ENCODE data around the gene CKAP4. TPM values are rescaled to one million over a fixed set of nuclear protein-coding genes. Genes with fewer than 3 reads are reported as not detected.
A peak's percentile ranks its signal among the peaks of the same experiment; 100 is the strongest.

CKAP4 gene
- total and polyA plus RNA-seq, 12 donors: 12.9 to 63.2 (median 45.5) TPM

- no peaks in the 10 kb centered on the region for H3K27me3 ChIP-seq
- peak; percentile 93 to 97 (median 95) for TF ChIP-seq CTCF (IDR thresholded peaks at IDR 0.05)
- ATAC-seq (peak; percentile 59 to 86 (median 74)), DNase-seq (peak; percentile 60 to 68)
- peaks cover 0 to 4% (median 0%) of the 10 kb centered on the region in 11 donors for H3K9me3 ChIP-seq
- H3K27ac ChIP-seq: peak overlapping the region in 1 of 10 donors; percentile 24
- intact Hi-C loops (cut with DNase I): loop anchor here (2.0 to 10.0 kb wide), 5 partner anchors 61 to 803 kb away; partner anchors contain the start of gene NUAK1 (in 1 of the 10)
- H3K4me1 ChIP-seq: peaks cover 0 to 22% (median 7%) of the 10 kb centered on the region in 9 donors
- H3K36me3 ChIP-seq: no peaks in the 10 kb centered on the region
- 36 to 44% methylated on average over 9 of the region's 9 CpGs for WGBS, 2 donors
- no peak overlapping the region for H3K4me3 ChIP-seq
These were observed 24.1 kb downstream of the CKAP4 start for GRCh38 chr12:106223485-106224354.

DNA sequence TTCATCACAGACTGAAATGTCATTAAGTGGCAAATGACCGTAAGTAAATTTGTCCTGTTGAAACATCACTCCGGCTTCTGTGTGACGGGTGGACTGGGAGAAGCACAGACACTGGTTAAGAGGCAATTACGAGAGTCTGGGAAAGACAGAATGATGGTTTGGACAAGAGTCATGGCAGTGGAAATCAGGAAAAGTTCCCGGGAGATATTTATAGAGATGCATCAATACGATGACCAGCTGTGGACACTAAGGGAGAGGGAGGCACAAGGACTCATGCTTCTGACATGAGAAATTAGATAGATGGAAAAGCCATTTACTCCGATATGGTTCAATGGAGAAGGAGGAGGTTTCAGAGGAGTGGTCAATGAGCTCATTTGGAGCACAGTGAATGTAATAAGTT is 27.3 kb downstream of the CKAP4 start:
- H3K4me3 ChIP-seq: no peak overlapping the region
- no peaks in the 10 kb centered on the region for H3K36me3 ChIP-seq
- ATAC-seq: peak in 3 of 8 donors; percentile 4 to 37 (median 34)
- TF ChIP-seq CTCF (IDR thresholded peaks at IDR 0.05): no peak
- intact Hi-C loops (cut with DNase I): loop anchor here in 7 of 10 donors (5.0 to 10.0 kb wide), 4 partner anchors 64 to 798 kb away; partner anchors contain the start of gene NUAK1 (in 1 of the 7)
- no peak for DNase-seq
- H3K4me1 ChIP-seq: peaks cover 0 to 13% (median 7%) of the 10 kb centered on the region in 9 donors
- H3K27ac ChIP-seq: no peak overlapping the region
- H3K27me3 ChIP-seq: no peaks in the 10 kb centered on the region
- WGBS, 2 donors: 77 to 81% methylated on average over 7 of the region's 7 CpGs
- H3K9me3 ChIP-seq: peaks cover 0 to 22% (median 10%) of the 10 kb centered on the region in 11 donors

DNA sequence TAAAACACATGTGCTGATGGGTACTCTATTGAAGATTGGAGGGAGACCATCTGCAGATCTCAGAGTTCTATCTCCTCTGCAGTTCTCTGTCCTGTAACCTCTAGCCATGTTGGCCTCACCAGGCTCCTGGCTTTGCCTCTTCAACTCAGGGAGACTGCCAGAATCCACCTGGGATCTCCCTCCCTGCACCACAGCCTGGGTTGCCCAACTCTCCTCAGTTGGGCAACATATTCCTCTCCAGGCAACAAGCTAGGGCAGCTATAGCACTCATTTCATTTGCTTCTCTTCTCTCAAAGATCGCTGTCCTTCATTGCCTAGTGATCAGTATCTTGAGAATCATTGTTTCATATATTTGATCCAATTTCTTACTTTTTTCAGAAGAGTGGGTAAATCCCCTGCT is 28.8 kb downstream of the CKAP4 start:
- no peak for TF ChIP-seq CTCF (IDR thresholded peaks at IDR 0.05)
- 95% methylated on average over 1 of the region's 1 CpG for WGBS, 2 donors
- no peak overlapping the region for H3K4me3 ChIP-seq
- no peaks in the 10 kb centered on the region for H3K36me3 ChIP-seq
- H3K4me1 ChIP-seq: peaks cover 0 to 10% (median 6%) of the 10 kb centered on the region in 9 donors
- ATAC-seq (no peak), DNase-seq (no peak)
- no peak overlapping the region for H3K27ac ChIP-seq
- peaks cover 0 to 22% (median 10%) of the 10 kb centered on the region in 11 donors for H3K9me3 ChIP-seq
- intact Hi-C loops (cut with DNase I): loop anchor here in 1 of 10 donors (10.0 kb wide), 1 partner anchor 804 kb away; no protein-coding TSS in a partner anchor
- no peaks in the 10 kb centered on the region for H3K27me3 ChIP-seq

- DNase-seq (no peak), ATAC-seq (no peak)
- H3K4me1 ChIP-seq: no peaks in the 10 kb centered on the region
- no peak for TF ChIP-seq CTCF (IDR thresholded peaks at IDR 0.05)
- H3K9me3 ChIP-seq: peaks cover 0 to 22% (median 10%) of the 10 kb centered on the region in 11 donors
- intact Hi-C loops (cut with DNase I): loop anchor here in 1 of 10 donors (10.0 kb wide), 1 partner anchor 803 kb away; no protein-coding TSS in a partner anchor
- no peaks in the 10 kb centered on the region for H3K27me3 ChIP-seq
- H3K4me3 ChIP-seq: no peak overlapping the region
- WGBS, 2 donors: 93% methylated on average over 2 of the region's 2 CpGs
- no peaks in the 10 kb centered on the region for H3K36me3 ChIP-seq
- H3K27ac ChIP-seq: no peak overlapping the region
These were observed 30.1 kb downstream of the CKAP4 start for GRCh38 chr12:106217706-106218105.

All from heart right ventricle (tissue), 16 donors.